ENCODE data around the gene MPRIP.

MPRIP gene

GRCh38 chr17:17042851-17043460 is 699 bp downstream of the MPRIP start:
- Histone ChIP-seq H3K27ac (ENCODE audit: low read depth, low read length) (peak overlapping the region; percentile 55), H3K9ac (ENCODE audit: low read depth, low read length) (peak overlapping the region; percentile 63), H3K36me3 (ENCODE audit: control insufficient read depth, insufficient read depth, low read length) (no peaks in the 10 kb centered on the region), H3K9me3 (ENCODE audit: control insufficient read depth, insufficient read depth, low read length) (no peaks in the 10 kb centered on the region), H3K27me3 (ENCODE audit: control insufficient read depth, insufficient read depth, low read length) (peaks cover 9% of the 10 kb centered on the region), H3K4me3 (ENCODE audit: low read depth, low read length) (peak overlapping the region; percentile 94), H3K4me1 (ENCODE audit: control insufficient read depth, insufficient read depth, low read length) (peaks cover 29% of the 10 kb centered on the region)

DNA sequence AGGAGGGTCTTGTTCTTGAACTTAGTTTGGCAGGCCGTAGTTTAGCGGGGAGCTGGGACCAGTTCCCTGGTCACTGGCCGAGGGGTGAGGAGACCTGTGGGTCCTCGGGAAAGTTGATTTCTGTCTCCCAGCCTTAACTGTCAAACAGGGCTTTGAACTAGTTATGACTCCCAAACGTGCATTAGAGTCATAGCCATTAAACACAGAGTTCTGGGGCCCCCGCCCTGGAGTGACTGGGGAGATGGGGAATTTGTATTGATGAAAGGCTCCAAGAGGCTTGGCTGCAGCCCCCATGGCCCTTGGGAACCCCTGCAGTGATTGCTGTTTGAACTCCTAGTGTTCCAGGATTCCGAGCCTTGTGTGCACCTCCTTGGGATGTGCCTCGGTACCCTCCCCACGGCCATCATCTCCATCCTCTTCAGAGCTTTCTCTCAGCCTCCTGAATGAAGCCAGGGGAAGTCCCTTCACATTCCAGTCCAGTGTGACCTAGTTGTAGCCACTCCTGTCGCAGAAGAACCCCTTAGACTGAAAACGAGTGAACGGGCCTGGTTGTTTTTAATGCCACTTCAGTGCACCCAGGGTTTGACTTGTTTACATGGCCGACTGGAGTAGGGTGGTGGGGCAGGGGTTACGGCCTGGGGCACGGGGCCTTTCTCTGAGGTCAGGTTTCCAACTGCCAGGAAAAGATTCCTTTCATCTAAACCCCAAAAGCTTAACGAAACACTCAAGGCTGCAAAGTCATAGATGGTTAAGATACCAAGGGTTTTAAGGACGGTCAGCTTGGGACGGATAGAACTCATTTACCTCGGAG is 1.4 kb downstream of the MPRIP start:
- no peaks in the 10 kb centered on the region for H3K36me3 ChIP-seq (ENCODE audit: control insufficient read depth, insufficient read depth, low read length)
- H3K4me1 ChIP-seq (ENCODE audit: control insufficient read depth, insufficient read depth, low read length), result peaks cover 29% of the 10 kb centered on the region
- peaks cover 9% of the 10 kb centered on the region for H3K27me3 ChIP-seq (ENCODE audit: control insufficient read depth, insufficient read depth, low read length)
- peak overlapping the region; percentile 94 for H3K4me3 ChIP-seq (ENCODE audit: low read depth, low read length)
- H3K27ac ChIP-seq (ENCODE audit: low read depth, low read length), result peak overlapping the region; percentile 51
- H3K9me3 ChIP-seq (ENCODE audit: control insufficient read depth, insufficient read depth, low read length), result no peaks in the 10 kb centered on the region
- no peak overlapping the region for H3K9ac ChIP-seq (ENCODE audit: low read depth, low read length)

- Histone ChIP-seq H3K9me3 (ENCODE audit: control insufficient read depth, insufficient read depth, low read length) (no peaks in the 10 kb centered on the region), H3K9ac (ENCODE audit: low read depth, low read length) (no peak overlapping the region), H3K4me3 (ENCODE audit: low read depth, low read length) (no peak overlapping the region)
Observed at GRCh38 chr17:17044846-17045561, 2.7 kb downstream of the MPRIP start.

GRCh38 chr17:17048106-17048505 is 5.8 kb downstream of the MPRIP start:
- no peaks in the 10 kb centered on the region for H3K36me3 ChIP-seq (ENCODE audit: control insufficient read depth, insufficient read depth, low read length)
- no peak overlapping the region for H3K4me3 ChIP-seq (ENCODE audit: low read depth, low read length)
- no peak overlapping the region for H3K9ac ChIP-seq (ENCODE audit: low read depth, low read length)
- H3K27ac ChIP-seq (ENCODE audit: low read depth, low read length), result no peak overlapping the region
- H3K27me3 ChIP-seq (ENCODE audit: control insufficient read depth, insufficient read depth, low read length), result no peaks in the 10 kb centered on the region
- peaks cover 20% of the 10 kb centered on the region for H3K4me1 ChIP-seq (ENCODE audit: control insufficient read depth, insufficient read depth, low read length)
- no peaks in the 10 kb centered on the region for H3K9me3 ChIP-seq (ENCODE audit: control insufficient read depth, insufficient read depth, low read length)

More at GRCh38 chr17:17044846-17045561, 2.7 kb downstream of the MPRIP start:
- Histone ChIP-seq H3K4me1 (ENCODE audit: control insufficient read depth, insufficient read depth, low read length) (peaks cover 29% of the 10 kb centered on the region), H3K27me3 (ENCODE audit: control insufficient read depth, insufficient read depth, low read length) (peaks cover 9% of the 10 kb centered on the region), H3K27ac (ENCODE audit: low read depth, low read length) (no peak overlapping the region), H3K36me3 (ENCODE audit: control insufficient read depth, insufficient read depth, low read length) (no peaks in the 10 kb centered on the region)

DNA sequence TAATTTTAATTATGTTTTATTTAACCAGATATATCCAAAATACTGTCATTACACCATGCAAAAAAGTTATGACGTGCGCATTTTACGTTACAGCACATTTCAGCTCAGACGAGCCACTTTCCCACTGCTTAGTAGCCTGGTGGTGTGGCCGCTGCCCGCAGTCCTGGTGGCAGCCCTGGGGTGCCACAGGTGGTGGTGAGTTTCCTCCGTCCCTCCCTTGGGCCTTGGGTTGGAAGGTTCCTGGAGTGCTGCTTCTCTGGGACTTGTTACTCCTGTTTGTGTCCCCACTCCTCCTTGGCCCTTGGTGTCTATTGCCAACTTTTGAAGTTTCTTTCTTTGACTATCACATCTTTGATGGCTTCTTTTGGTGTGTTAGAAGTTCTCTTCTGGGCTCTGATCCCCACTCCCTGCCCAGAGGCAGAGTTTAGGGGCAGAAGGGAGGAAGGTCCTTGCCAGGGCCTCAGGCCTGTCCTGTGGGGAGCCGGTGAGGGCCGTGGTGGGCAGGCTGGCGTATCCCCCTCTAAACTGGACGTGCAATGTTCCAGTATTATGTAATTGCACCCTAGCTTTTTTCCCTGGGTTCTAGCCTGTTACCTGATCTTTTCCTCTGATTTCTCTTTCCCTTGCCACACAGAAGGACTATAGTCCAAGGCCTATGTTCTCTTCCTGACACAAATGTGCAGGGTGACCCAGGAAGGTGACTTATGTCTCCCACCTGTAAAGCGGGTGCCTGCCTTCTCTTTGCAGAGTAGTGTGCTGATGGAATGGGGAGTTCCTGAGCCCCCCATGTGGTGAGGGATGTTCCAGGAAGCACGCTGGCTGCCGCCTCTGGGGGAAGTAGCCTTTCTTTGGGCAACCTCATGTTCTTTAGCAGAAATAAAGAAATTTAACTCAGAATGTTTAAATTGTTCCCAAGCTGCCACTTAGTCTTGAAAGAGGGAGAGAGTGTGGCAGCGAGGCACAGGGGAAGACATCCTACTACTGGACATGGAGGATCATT is 8.4 kb downstream of the MPRIP start:
- H3K4me3 ChIP-seq (ENCODE audit: low read depth, low read length), result no peak overlapping the region
- H3K36me3 ChIP-seq (ENCODE audit: control insufficient read depth, insufficient read depth, low read length), result no peaks in the 10 kb centered on the region
- H3K27ac ChIP-seq (ENCODE audit: low read depth, low read length), result no peak overlapping the region
- no peak overlapping the region for H3K9ac ChIP-seq (ENCODE audit: low read depth, low read length)
- peaks cover 4% of the 10 kb centered on the region; the same call in 1 of the 2 replicates for H3K4me1 ChIP-seq (ENCODE audit: control insufficient read depth, insufficient read depth, low read length)
- H3K9me3 ChIP-seq (ENCODE audit: control insufficient read depth, insufficient read depth, low read length), result no peaks in the 10 kb centered on the region
- no peaks in the 10 kb centered on the region for H3K27me3 ChIP-seq (ENCODE audit: control insufficient read depth, insufficient read depth, low read length)

GRCh38 chr17:17051380-17051779 is 9.1 kb downstream of the MPRIP start:
- peaks cover 4% of the 10 kb centered on the region; the same call in 1 of the 2 replicates for H3K4me1 ChIP-seq (ENCODE audit: control insufficient read depth, insufficient read depth, low read length)
- no peaks in the 10 kb centered on the region for H3K27me3 ChIP-seq (ENCODE audit: control insufficient read depth, insufficient read depth, low read length)
- no peak overlapping the region for H3K27ac ChIP-seq (ENCODE audit: low read depth, low read length)
- no peak overlapping the region for H3K4me3 ChIP-seq (ENCODE audit: low read depth, low read length)
- no peak overlapping the region for H3K9ac ChIP-seq (ENCODE audit: low read depth, low read length)
- no peaks in the 10 kb centered on the region for H3K9me3 ChIP-seq (ENCODE audit: control insufficient read depth, insufficient read depth, low read length)
- H3K36me3 ChIP-seq (ENCODE audit: control insufficient read depth, insufficient read depth, low read length), result no peaks in the 10 kb centered on the region

GRCh38 chr17:17051791-17052461 is 9.7 kb downstream of the MPRIP start:
- no peaks in the 10 kb centered on the region for H3K36me3 ChIP-seq (ENCODE audit: control insufficient read depth, insufficient read depth, low read length)
- no peak overlapping the region for H3K9ac ChIP-seq (ENCODE audit: low read depth, low read length)
- no peaks in the 10 kb centered on the region for H3K27me3 ChIP-seq (ENCODE audit: control insufficient read depth, insufficient read depth, low read length)
- H3K27ac ChIP-seq (ENCODE audit: low read depth, low read length), result no peak overlapping the region
- H3K9me3 ChIP-seq (ENCODE audit: control insufficient read depth, insufficient read depth, low read length), result no peaks in the 10 kb centered on the region
- peaks cover 4% of the 10 kb centered on the region; the same call in 1 of the 2 replicates for H3K4me1 ChIP-seq (ENCODE audit: control insufficient read depth, insufficient read depth, low read length)
- H3K4me3 ChIP-seq (ENCODE audit: low read depth, low read length), result no peak overlapping the region

DNA sequence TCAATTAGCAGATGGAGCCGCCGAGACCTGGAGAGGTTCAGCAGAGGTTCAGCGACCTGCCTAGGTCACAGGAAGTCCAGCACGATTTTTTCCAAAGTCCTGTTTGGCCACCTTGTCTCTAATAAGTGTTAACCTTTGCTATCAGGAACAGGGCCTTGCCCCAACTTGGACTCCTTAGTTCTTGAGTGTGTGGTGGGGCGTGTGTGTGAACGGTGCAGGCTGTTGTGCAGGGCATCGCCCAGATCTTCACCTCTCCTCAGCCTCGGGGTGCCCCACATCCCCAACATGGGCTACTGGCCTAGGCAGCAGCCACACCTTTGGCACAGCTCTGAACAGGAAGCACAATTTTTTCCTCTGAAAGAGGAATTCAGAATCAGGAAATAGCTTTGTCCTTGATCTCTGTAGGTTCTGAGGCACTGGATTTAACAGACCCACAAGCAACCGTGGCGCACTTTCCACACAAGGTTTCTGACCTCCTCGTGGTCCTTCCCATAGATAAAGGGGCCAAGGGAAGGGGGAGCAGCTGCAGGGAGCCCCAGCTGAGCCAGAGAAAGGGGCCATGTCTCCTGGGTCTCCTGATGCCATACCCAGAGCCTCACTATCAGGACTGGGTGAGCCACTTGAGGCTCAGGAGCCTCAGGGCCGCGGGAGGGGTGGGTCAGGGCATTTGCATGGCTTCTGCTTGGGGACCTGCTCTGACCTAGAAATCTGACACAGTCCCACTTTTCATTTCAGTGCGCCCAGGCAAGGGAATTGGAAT is 10.4 kb downstream of the MPRIP start:
- Histone ChIP-seq H3K27me3 (ENCODE audit: control insufficient read depth, insufficient read depth, low read length) (no peaks in the 10 kb centered on the region), H3K27ac (ENCODE audit: low read depth, low read length) (no peak overlapping the region), H3K4me1 (ENCODE audit: control insufficient read depth, insufficient read depth, low read length) (peaks cover 4% of the 10 kb centered on the region; the same call in 1 of the 2 replicates), H3K9me3 (ENCODE audit: control insufficient read depth, insufficient read depth, low read length) (no peaks in the 10 kb centered on the region), H3K4me3 (ENCODE audit: low read depth, low read length) (no peak overlapping the region), H3K9ac (ENCODE audit: low read depth, low read length) (no peak overlapping the region), H3K36me3 (ENCODE audit: control insufficient read depth, insufficient read depth, low read length) (peaks cover 3% of the 10 kb centered on the region; the same call in 1 of the 2 replicates)

DNA sequence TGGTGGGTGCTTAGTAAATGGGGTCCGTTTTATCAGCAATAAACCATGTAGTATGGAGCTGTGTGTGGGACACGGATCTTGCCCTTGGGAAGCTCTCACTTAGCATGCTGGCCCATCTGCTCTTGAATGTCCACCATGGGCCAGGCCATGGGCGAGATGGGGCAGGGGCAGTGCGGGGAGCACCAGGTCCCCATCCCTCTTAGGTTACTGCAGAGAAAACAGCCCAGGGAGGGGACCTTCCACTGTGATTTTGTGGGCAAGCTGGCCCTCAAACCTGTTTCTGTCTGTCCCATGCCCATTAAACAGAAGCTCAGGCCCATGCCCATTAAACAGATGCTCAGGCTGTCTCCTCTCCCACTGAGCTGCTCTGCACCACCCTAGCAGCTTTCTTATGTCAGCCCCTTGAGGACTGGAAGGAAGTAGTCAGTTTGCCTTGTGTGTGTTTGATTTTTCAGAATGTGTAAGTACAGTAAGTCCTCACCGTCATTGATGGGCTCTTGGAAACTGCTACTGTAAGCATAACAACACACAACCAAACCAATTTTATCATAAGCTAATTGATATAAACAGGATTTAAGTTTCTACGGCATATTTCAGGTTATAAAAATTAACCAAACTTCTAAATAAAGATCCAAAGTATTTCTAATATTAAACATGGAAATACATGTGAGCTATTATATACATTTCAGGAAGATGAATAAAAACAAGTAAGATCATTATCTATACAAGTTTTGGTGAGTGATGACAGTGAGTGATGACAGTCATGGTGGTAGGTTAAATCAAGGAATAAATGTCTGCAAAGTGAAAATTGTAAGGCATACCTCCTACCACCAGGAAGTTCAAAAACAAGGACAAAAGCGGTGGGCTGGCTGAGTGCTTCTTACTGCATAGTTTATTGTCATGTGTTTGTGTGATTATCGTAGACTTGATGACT is 11.5 kb downstream of the MPRIP start:
- Histone ChIP-seq H3K27ac (ENCODE audit: low read depth, low read length) (no peak overlapping the region), H3K4me3 (ENCODE audit: low read depth, low read length) (no peak overlapping the region), H3K36me3 (ENCODE audit: control insufficient read depth, insufficient read depth, low read length) (peaks cover 7% of the 10 kb centered on the region; the same call in 1 of the 2 replicates), H3K9me3 (ENCODE audit: control insufficient read depth, insufficient read depth, low read length) (no peaks in the 10 kb centered on the region), H3K27me3 (ENCODE audit: control insufficient read depth, insufficient read depth, low read length) (no peaks in the 10 kb centered on the region), H3K9ac (ENCODE audit: low read depth, low read length) (no peak overlapping the region), H3K4me1 (ENCODE audit: control insufficient read depth, insufficient read depth, low read length) (peaks cover 4% of the 10 kb centered on the region; the same call in 1 of the 2 replicates)
